GM19239 (cell line): Measurements from ENCODE around the gene SCAMP5.

ENCODE experiments used
- DNase-seq: peaks from one replicate; pipeline ENCODE4 v3.0.0; 2011; ENCODE audit warnings: low spot score; ENCODE audit not compliant: insufficient read length
- FAIRE-seq: peaks from 2 replicates; lab custom pipeline; 2011; peaks lifted over from hg19 to GRCh38; lab: Jason Lieb, UNC

The SCAMP5 gene

DNA sequence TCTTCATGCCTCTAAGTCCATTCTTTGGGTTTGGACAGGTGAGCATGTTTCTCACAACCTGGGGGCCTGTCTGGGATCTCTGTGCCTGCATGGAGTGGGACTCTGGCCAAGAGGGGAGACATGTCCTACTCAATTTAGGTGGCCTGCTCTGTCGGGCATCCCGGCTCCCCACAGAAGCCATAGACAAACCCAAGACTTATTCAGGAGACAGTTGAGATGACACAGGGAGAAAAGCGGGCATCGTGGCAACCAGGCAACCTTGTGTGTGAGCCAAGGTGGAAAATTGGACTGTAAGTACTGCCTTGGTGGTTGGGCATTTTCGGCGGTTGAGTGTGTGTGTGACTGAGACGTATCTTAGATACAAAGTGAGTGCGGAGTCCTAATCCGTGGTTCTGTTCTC lies 68.5 kb downstream of the SCAMP5 start:
- FAIRE-seq (no peak), DNase-seq (no peak)

DNA sequence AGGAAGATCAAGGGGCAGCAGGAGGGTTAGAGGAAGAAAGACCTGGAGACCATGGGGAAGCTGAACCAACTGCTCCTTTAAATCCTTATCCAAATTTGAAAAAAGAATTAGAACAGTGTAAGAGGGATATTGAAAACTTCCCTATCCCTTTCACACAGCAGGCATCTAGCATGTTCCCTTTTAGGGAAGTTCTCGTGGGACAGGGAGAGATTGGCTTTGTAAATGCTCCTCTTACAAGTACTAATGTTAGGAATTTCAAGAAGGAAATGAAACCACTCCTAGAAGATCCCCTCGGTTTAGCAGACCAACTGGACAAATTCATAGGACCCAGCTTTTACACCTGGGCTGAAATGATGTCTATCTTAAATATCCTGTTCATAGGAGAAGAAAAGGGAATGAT lies 69.5 kb downstream of the SCAMP5 start:
- no peak for DNase-seq

DNA sequence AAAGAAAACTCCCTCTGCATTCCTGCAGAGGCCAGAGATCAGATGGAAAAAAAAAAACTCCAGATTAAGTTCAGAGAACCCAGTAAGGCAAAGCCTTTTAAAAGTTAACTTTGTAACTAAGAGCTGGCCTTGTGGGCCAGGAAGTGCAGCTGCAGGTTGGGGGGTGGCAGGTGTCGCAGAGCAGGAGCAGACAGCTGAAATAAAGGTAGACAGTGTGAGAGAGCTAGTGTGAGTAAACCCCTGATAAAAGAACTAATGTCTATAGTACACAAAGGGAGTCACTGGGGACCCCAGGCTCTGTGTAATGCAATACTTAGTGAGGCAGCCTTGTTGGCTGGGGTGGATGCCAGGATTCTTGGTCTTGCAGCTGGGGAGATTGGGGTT lies 70.1 kb downstream of the SCAMP5 start:
- no peak for DNase-seq
- FAIRE-seq, result no peak

More for the DNA sequence above, 69.5 kb downstream of the SCAMP5 start:
- no peak for FAIRE-seq

- FAIRE-seq (no peak), DNase-seq (no peak)
Measured at GRCh38 chr15:75065851-75066509, 70.6 kb downstream of the SCAMP5 start.

DNA sequence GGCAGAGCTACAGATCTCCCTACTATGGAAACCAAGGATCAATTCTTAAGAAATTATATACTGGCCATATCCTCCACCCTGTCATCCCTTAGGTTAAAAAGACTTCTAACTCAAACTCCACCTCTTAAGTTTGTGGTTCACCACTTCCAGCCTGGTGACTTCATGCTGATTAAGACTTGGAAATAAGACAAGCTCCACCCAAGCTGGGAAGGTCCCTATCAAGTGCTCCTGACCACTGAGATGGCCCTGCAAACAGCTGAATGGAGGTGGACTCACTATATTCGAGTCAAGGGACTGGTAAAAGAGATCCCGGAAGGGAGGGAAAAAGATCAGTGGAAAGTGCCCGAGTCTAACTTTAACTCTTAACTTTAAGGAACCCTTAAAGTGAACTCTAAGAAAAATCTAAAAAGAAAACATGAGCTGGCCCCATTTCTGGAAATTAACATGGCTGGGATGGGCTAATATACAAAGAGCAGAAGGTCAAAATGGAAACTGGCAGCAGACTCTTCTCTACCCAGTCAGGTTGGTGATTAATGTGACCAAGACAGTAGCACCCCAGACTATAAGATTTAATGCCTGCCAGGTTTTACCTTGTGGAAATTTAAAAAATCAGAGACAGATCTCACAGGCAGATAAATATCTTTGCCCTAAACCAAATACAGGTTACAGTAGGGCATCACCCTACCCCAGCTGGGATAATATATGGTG lies 71.9 kb downstream of the SCAMP5 start:
- FAIRE-seq, result peak; percentile 28
- DNase-seq, result no peak

- DNase-seq (no peak), FAIRE-seq (no peak)
Measured at GRCh38 chr15:75068748-75069147, 73.4 kb downstream of the SCAMP5 start.

DNA sequence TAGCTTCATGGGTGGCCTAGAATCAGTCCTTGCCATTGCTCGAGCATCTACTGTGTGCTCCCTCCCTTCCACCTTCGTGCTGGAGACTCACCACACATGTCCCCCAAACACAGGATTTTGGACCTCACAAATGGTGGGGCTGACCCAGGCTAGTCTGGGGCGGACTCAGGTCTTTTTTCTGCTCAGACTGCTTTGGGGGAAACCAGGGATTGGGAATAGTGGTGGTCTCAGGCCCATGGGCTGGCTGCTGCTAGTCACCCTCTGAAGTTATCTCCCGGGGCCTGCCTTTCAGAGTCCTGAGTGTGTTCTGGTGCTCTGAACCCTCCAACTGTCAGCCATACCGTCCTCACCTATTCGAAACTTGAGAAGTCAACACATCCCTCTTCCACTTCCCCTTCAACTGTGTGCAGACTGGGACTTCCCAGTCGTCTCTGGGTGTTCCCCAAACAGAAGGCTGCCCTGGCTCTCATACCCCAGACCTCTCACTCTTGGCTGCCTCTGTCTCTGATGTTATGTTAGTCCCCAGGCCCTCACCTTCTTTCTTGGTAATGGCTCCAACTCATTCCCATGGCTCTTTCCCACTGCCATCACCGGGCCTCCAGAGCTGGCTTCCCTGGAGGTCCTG lies 74.0 kb downstream of the SCAMP5 start:
- DNase-seq, result peak; percentile 48
- FAIRE-seq, result peak; percentile 95

DNA sequence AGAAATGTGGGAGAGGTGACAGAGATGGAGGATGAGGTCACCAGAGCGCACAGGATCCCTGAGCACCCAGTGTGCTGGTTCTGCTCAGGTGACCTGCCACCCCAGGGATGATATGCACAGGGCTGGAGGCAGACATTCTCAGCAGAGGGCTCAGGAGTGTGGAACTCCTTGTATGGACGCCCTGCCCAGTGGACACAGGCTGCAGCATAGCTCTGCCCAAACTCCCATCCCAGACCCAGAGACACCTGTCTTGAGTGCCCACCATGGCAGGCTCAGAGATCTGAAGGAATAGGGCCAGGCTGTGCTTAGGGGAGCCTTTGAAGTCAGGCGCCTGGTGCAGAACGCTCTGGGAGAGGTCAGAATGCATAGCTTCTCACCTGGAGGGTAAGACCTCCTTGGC lies 75.3 kb downstream of the SCAMP5 start:
- no peak for FAIRE-seq
- DNase-seq, result no peak
